ENCODE results near the gene FEN1.

FEN1 gene

GRCh38 chr11:61826930-61827570 is 34.3 kb downstream of the FEN1 start:
- Histone ChIP-seq H3K4me3 (ENCODE audit: low read depth, low read length) (peak overlapping the region; percentile 62), H3K36me3 (ENCODE audit: control insufficient read depth in 2 of 2, insufficient read depth in 1 of 2, low read length in 2 of 2) (no peaks in the 10 kb centered on the region), H3K4me1 (ENCODE audit: control insufficient read depth, insufficient read depth, low read length) (peaks cover 10% of the 10 kb centered on the region; the same call in 1 of the 2 replicates), H3K27ac (ENCODE audit: extremely low read depth, low read depth, low read length) (peak overlapping the region; percentile 96), H3K9me3 (ENCODE audit: control insufficient read depth, insufficient read depth, low read depth, low read length) (no peaks in the 10 kb centered on the region)
- CTCF ChIA-PET = interaction anchor here (1.2 to 3.1 kb wide), 3 partner anchors 12 to 79 kb away, joined by 4 to 13 read pairs (median 4); no protein-coding TSS in a partner anchor
- POLR2A ChIA-PET = no interaction called here
- TF ChIP-seq ZNF366 (tag by site-specific recombination; conservative IDR thresholded peaks at IDR 0.05) (no peak), ZBTB17 (tag by site-specific recombination; IDR thresholded peaks at IDR 0.05) (0 out of 2 replicates have a peak, but pooled peaks have one; percentile 9), ZNF223 (tag by site-specific recombination; IDR thresholded peaks at IDR 0.05) (no peak), RBAK (tag by site-specific recombination; IDR thresholded peaks at IDR 0.05) (no peak), ZNF560 (tag by site-specific recombination; IDR thresholded peaks at IDR 0.05; ENCODE audit: borderline replicate concordance) (no peak)
- TF ChIP-seq, protein P1, sequence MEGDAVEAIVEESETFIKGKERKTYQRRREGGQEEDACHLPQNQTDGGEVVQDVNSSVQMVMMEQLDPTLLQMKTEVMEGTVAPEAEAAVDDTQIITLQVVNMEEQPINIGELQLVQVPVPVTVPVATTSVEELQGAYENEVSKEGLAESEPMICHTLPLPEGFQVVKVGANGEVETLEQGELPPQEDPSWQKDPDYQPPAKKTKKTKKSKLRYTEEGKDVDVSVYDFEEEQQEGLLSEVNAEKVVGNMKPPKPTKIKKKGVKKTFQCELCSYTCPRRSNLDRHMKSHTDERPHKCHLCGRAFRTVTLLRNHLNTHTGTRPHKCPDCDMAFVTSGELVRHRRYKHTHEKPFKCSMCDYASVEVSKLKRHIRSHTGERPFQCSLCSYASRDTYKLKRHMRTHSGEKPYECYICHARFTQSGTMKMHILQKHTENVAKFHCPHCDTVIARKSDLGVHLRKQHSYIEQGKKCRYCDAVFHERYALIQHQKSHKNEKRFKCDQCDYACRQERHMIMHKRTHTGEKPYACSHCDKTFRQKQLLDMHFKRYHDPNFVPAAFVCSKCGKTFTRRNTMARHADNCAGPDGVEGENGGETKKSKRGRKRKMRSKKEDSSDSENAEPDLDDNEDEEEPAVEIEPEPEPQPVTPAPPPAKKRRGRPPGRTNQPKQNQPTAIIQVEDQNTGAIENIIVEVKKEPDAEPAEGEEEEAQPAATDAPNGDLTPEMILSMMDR (tag by site-specific recombination; IDR thresholded peaks at IDR 0.05) = 0 out of 2 replicates have a peak, but pooled peaks have one; percentile 8

DNA sequence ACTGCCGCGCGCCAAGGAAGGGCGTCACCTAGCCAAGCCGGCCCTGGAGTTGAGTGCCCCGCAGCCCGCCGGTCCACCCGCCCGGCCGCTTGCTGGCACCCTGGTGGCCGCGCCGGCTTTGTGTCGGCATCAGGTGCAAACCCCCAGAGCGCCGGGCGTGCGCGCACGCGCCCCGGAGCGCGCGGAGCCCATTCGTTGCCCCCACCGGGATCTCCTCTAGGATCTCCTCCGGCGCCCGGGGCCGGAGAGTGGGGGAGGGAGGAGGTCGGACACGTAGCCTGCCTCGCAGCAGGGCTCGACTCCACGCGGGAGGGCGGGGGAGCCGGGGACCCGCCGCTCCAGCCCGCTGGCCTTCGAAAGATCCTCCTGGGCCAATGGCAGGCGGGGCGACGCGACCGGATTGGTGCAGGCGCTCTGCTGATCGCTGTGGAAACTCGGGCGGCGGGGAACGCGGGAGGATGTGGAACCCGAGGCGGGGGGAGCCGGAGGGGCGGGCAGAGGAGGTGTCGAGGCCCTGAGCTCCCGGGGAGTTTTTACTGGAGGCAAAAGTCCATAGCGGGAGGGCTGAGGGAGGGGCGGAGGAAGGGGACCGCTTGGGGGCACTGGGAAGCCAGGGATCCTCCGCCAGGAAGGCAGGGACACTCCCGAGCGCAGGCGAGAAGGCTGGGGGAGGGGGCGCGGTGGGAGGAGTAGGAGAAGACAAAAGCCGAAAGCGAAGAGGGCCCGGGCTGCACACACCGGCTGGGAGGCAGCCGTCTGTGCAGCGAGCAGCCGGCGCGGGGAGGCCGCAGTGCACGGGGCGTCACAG is 35.1 kb downstream of the FEN1 start, which contains the start of gene FADS2:
Gene FADS2, plus strand, starts transcription at position 730 of the 808 bp plus-strand sequence. CDS start 91 bp downstream, outside the sequence.
- no peaks in the 10 kb centered on the region for H3K9me3 ChIP-seq (ENCODE audit: control insufficient read depth, insufficient read depth, low read depth, low read length)
- peak within 1 kb of the TSS; percentile 96 for H3K27ac ChIP-seq (ENCODE audit: extremely low read depth, low read depth, low read length)
- CTCF ChIA-PET = interaction anchor here (0.6 to 3.1 kb wide), 10 partner anchors 9 to 280 kb away, joined by 3 to 13 read pairs (median 4); no protein-coding TSS in a partner anchor
- POLR2A ChIA-PET = interaction anchor here (0.8 to 2.1 kb wide), 6 partner anchors 11 to 109 kb away, joined by 3 to 55 read pairs (median 4); partner anchors contain the start of genes FADS1, FEN1 and TMEM258
- H3K36me3 ChIP-seq (ENCODE audit: control insufficient read depth in 2 of 2, insufficient read depth in 1 of 2, low read length in 2 of 2) = no peaks in the 10 kb centered on the region
- H3K4me3 ChIP-seq (ENCODE audit: low read depth, low read length) = peak within 1 kb of the TSS; percentile 62
- peaks cover 10% of the 10 kb centered on the region; the same call in 1 of the 2 replicates for H3K4me1 ChIP-seq (ENCODE audit: control insufficient read depth, insufficient read depth, low read length)
- TF ChIP-seq, protein P2, sequence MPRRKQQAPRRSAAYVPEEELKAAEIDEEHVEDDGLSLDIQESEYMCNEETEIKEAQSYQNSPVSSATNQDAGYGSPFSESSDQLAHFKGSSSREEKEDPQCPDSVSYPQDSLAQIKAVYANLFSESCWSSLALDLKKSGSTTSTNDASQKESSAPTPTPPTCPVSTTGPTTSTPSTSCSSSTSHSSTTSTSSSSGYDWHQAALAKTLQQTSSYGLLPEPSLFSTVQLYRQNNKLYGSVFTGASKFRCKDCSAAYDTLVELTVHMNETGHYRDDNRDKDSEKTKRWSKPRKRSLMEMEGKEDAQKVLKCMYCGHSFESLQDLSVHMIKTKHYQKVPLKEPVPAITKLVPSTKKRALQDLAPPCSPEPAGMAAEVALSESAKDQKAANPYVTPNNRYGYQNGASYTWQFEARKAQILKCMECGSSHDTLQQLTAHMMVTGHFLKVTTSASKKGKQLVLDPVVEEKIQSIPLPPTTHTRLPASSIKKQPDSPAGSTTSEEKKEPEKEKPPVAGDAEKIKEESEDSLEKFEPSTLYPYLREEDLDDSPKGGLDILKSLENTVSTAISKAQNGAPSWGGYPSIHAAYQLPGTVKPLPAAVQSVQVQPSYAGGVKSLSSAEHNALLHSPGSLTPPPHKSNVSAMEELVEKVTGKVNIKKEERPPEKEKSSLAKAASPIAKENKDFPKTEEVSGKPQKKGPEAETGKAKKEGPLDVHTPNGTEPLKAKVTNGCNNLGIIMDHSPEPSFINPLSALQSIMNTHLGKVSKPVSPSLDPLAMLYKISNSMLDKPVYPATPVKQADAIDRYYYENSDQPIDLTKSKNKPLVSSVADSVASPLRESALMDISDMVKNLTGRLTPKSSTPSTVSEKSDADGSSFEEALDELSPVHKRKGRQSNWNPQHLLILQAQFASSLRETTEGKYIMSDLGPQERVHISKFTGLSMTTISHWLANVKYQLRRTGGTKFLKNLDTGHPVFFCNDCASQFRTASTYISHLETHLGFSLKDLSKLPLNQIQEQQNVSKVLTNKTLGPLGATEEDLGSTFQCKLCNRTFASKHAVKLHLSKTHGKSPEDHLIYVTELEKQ (tag by site-specific recombination; IDR thresholded peaks at IDR 0.05; ENCODE audit: borderline replicate concordance) = no peak
- TF ChIP-seq ZXDB (tag by site-specific recombination; IDR thresholded peaks at IDR 0.05) = peak; percentile 54; the same call in 1 of the 2 replicates
- TF ChIP-seq ZNF324 (tag by site-specific recombination; IDR thresholded peaks at IDR 0.05) = 0 out of 2 replicates have a peak, but pooled peaks have one; percentile 9
- TF ChIP-seq INSM2 (tag by site-specific recombination; IDR thresholded peaks at IDR 0.05) = no peak
- TF ChIP-seq ZNF223 (tag by site-specific recombination; IDR thresholded peaks at IDR 0.05) = no peak
- TF ChIP-seq GLI2 (tag by site-specific recombination; IDR thresholded peaks at IDR 0.05; ENCODE audit: borderline replicate concordance, low read depth) = no peak
- TF ChIP-seq ZNF501 (tag by site-specific recombination; IDR thresholded peaks at IDR 0.05) = no peak; the same call in 1 of the 2 replicates
- TF ChIP-seq ZNF146 (tag by site-specific recombination; IDR thresholded peaks at IDR 0.05) = no peak
- no peak for TF ChIP-seq ZNF654 (tag by site-specific recombination; IDR thresholded peaks at IDR 0.05; ENCODE audit: low read depth)
- 0 out of 2 replicates have a peak, but pooled peaks have one; percentile 34 for TF ChIP-seq ZNF76 (tag by site-specific recombination; IDR thresholded peaks at IDR 0.05; ENCODE audit: borderline replicate concordance, low read depth)
- no peak for TF ChIP-seq ATF2 (tag by site-specific recombination; IDR thresholded peaks at IDR 0.05; ENCODE audit: low read depth)
- TF ChIP-seq, protein P3, sequence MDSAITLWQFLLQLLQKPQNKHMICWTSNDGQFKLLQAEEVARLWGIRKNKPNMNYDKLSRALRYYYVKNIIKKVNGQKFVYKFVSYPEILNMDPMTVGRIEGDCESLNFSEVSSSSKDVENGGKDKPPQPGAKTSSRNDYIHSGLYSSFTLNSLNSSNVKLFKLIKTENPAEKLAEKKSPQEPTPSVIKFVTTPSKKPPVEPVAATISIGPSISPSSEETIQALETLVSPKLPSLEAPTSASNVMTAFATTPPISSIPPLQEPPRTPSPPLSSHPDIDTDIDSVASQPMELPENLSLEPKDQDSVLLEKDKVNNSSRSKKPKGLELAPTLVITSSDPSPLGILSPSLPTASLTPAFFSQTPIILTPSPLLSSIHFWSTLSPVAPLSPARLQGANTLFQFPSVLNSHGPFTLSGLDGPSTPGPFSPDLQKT (IDR thresholded peaks at IDR 0.05; ENCODE audit: borderline replicate concordance, low read depth, low read length) = no peak
- no peak for TF ChIP-seq ZFP3 (tag by site-specific recombination; IDR thresholded peaks at IDR 0.05; ENCODE audit: low read depth)
- no peak for TF ChIP-seq ZNF510 (tag by site-specific recombination; IDR thresholded peaks at IDR 0.05; ENCODE audit: insufficient replicate concordance)
- TF ChIP-seq, protein P4, sequence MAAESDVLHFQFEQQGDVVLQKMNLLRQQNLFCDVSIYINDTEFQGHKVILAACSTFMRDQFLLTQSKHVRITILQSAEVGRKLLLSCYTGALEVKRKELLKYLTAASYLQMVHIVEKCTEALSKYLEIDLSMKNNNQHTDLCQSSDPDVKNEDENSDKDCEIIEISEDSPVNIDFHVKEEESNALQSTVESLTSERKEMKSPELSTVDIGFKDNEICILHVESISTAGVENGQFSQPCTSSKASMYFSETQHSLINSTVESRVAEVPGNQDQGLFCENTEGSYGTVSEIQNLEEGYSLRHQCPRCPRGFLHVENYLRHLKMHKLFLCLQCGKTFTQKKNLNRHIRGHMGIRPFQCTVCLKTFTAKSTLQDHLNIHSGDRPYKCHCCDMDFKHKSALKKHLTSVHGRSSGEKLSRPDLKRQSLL (tag by site-specific recombination; IDR thresholded peaks at IDR 0.05) = no peak
